ENCODE data around the gene MSH3. TPM values are rescaled to one million over a fixed set of nuclear protein-coding genes. Genes with fewer than 3 reads are reported as not detected.
A peak's percentile ranks its signal among the peaks of the same experiment; 100 is the strongest.

MSH3 gene
- 10 to 100 TPM in 2 of 3 donors, 1 to 10 TPM in 1; 5.6 to 13.7 (median 10.3) TPM for polyA plus RNA-seq

DNA sequence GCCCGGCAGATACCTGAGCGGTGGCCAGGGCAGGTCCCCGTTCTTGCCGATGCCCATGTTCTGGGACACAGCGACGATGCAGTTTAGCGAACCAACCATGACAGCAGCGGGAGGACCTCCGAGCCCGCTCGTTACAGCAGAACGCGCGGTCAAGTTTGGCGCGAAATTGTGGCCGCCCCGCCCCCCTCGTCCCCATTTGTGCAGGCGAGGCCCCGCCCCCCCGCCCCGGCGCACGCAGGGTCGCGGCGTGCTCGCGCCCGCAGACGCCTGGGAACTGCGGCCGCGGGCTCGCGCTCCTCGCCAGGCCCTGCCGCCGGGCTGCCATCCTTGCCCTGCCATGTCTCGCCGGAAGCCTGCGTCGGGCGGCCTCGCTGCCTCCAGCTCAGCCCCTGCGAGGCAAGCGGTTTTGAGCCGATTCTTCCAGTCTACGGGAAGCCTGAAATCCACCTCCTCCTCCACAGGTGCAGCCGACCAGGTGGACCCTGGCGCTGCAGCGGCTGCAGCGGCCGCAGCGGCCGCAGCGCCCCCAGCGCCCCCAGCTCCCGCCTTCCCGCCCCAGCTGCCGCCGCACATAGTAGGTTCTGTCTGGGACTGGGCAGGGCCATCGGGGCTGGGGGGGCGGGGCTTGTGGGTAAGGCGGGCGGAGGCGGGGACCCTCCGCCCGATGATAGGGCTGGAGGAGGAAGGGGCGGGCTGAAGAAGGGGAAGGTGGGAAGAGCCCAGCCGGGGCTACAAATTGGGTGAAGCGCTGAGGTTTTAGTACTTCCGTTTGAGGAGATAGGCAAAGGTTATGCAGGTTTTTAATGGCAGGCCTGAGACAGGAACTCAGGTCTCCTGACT lies at the start of gene MSH3, which contains the start of gene DHFR:
MSH3 (plus strand) TSS at position 262 of the 840 bp plus-strand sequence; CDS start at position 338, 76 bp downstream.
DHFR (minus strand) TSS at position 593 of the 840 bp plus-strand sequence; CDS start at position 99, 494 bp downstream.
- DNase-seq = peak; percentile 84 to 89 (median 88)
- H3K36me3 Mint-ChIP-seq = peaks cover 9 to 30% (median 28%) of the 10 kb centered on the region in 3 donors
- H3K9me3 Mint-ChIP-seq = no peaks in the 10 kb centered on the region
- peak within 1 kb of the TSS; percentile 86 to 97 (median 95) for H3K4me3 Mint-ChIP-seq
- peaks cover 26 to 32% of the 10 kb centered on the region in 2 donors for H3K4me1 Mint-ChIP-seq
- peak within 1 kb of the TSS; percentile 90 to 99 (median 96) for H3K27ac Mint-ChIP-seq
- H3K27me3 Mint-ChIP-seq (ENCODE audit: low read depth in 3 of 3) = peaks cover 0 to 12% (median 8%) of the 10 kb centered on the region in 3 donors

DNA sequence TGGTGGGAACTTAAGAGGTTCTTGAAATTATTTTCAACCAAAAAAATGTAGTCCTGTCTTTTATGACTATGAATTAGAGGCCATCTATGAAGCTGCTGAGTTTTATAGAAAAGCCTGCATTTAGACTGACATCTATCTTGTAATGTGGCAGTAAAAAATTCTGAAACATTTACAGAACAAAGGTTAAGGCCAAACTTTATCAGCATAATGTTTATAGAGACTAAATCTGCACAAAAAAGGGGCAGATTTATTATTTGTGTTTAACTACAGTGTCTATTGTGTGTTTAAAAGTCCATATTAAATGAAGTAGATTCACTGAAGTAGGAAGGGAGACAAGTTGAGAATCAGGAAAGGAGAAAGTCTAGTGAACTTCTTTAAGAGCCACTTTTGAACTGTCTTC lies 47.1 kb upstream of the MSH3 start:
- peaks cover 0 to 5% (median 2%) of the 10 kb centered on the region in 6 donors for H3K9me3 Mint-ChIP-seq
- H3K27ac Mint-ChIP-seq = no peak overlapping the region
- no peak overlapping the region for H3K4me3 Mint-ChIP-seq
- DNase-seq = no peak
- no peaks in the 10 kb centered on the region for H3K4me1 Mint-ChIP-seq
- H3K36me3 Mint-ChIP-seq = peaks cover 0 to 15% (median 0%) of the 10 kb centered on the region in 3 donors
- no peaks in the 10 kb centered on the region for H3K27me3 Mint-ChIP-seq (ENCODE audit: low read depth in 3 of 3)

DNA sequence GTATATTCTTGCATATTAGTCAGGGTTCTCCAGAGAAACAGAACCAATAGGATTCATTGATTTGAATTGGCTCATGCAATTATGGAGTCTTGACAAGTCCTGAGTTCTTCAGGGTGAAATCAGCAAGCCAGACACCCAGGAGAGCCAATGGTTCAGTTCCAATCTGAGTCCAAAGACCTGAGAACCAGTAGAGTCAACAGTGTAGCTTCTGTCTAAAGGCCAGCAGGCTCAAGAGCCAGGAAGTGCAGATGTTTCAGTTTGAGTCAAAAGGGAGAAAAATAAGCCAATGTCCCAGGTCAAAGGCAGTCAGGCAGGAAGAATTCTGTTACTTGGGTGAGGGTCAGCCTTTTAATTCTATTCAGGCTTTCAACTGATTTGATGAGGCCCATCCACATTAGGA lies 46.6 kb upstream of the MSH3 start:
- H3K36me3 Mint-ChIP-seq = peaks cover 0 to 15% (median 0%) of the 10 kb centered on the region in 3 donors
- no peaks in the 10 kb centered on the region for H3K4me1 Mint-ChIP-seq
- H3K27me3 Mint-ChIP-seq (ENCODE audit: low read depth in 3 of 3) = no peaks in the 10 kb centered on the region
- no peak overlapping the region for H3K27ac Mint-ChIP-seq
- DNase-seq = no peak
- H3K4me3 Mint-ChIP-seq = no peak overlapping the region
- peaks cover 0 to 5% (median 2%) of the 10 kb centered on the region in 6 donors for H3K9me3 Mint-ChIP-seq

DNA sequence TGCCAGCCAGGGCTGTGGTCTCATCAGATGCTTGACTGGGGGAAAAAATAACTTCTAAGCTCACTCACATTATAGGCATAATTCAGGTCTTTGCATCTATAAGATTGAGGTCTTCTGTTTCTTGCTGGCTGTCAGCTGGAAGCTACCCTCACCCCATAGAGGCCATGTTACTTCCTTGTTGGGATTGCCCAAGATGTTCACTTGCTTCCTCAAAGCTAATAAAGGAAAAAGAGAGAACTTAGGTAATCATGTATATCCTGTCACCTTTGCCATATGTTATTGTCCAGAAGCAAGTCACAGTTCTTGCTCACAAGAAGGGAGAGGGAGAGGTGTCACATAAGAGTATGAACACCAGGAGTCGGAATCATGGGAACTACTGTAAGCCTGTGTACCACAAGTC lies 45.7 kb upstream of the MSH3 start:
- H3K27me3 Mint-ChIP-seq (ENCODE audit: low read depth in 3 of 3) = no peaks in the 10 kb centered on the region
- no peak for DNase-seq
- peaks cover 0 to 5% (median 2%) of the 10 kb centered on the region in 6 donors for H3K9me3 Mint-ChIP-seq
- no peaks in the 10 kb centered on the region for H3K4me1 Mint-ChIP-seq
- H3K4me3 Mint-ChIP-seq = no peak overlapping the region
- H3K27ac Mint-ChIP-seq = no peak overlapping the region
- H3K36me3 Mint-ChIP-seq = peaks cover 0 to 15% (median 0%) of the 10 kb centered on the region in 3 donors

DNA sequence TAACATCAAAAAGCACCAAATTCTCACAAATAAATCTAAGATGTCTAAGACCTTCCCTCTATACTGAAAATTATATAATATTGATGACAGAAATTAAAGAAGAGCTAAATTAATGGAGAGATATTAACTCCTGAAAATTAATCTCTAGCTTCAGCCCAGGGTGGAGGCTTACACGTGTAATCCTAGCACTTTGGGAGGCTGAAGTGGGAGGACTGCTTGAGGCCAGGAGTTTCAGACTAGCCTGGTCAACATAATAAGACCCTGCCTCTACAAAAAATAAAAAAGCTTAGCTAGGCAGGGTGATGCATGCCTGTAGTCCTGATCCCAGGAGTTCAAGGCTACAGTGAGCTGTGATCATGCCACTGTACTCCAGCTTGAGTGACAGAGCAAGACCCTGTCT lies 44.8 kb upstream of the MSH3 start:
- DNase-seq = no peak
- peaks cover 0 to 5% (median 2%) of the 10 kb centered on the region in 6 donors for H3K9me3 Mint-ChIP-seq
- H3K27ac Mint-ChIP-seq = no peak overlapping the region
- H3K27me3 Mint-ChIP-seq (ENCODE audit: low read depth in 3 of 3) = no peaks in the 10 kb centered on the region
- H3K36me3 Mint-ChIP-seq = peaks cover 0 to 15% (median 0%) of the 10 kb centered on the region in 3 donors
- H3K4me3 Mint-ChIP-seq = no peak overlapping the region
- no peaks in the 10 kb centered on the region for H3K4me1 Mint-ChIP-seq

DNA sequence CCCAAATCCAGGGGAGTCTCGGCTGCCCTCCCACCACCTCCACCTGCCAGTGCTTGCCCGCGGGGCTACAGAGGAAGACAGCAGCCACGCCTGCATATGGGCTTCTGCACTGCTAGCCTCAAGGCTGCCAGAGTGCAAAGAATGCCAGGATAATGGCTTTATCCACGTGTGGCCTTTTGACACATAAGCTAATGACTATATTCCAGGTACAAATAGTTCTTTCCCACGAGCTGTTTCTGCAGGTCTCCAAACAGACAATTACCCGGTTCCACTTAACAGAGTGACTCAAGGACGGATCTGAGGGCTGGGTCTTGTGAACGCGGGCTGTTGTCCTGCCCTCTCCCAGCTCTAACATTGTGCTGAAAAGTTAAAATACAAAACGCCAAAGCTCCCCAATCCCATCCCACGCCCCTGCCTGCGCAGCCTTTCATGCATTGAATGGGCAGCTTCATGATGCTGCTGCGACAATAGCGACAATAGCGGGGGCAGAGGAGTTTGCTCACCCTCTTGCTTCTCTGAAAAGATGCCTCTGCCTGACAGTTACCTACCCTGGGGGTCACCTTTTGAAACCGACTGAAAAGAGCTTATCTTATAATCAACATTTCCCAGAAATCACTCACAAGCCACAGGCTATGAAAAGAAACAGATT lies 39.1 kb upstream of the MSH3 start:
- no peak overlapping the region for H3K4me3 Mint-ChIP-seq
- peaks cover 0 to 2% (median 0%) of the 10 kb centered on the region in 3 donors for H3K27me3 Mint-ChIP-seq (ENCODE audit: low read depth in 3 of 3)
- no peak for DNase-seq
- no peaks in the 10 kb centered on the region for H3K9me3 Mint-ChIP-seq
- H3K27ac Mint-ChIP-seq = peak overlapping the region in 1 of 6 donors; percentile 50
- peaks cover 0 to 8% (median 7%) of the 10 kb centered on the region in 3 donors for H3K36me3 Mint-ChIP-seq
- H3K4me1 Mint-ChIP-seq = no peaks in the 10 kb centered on the region

DNA sequence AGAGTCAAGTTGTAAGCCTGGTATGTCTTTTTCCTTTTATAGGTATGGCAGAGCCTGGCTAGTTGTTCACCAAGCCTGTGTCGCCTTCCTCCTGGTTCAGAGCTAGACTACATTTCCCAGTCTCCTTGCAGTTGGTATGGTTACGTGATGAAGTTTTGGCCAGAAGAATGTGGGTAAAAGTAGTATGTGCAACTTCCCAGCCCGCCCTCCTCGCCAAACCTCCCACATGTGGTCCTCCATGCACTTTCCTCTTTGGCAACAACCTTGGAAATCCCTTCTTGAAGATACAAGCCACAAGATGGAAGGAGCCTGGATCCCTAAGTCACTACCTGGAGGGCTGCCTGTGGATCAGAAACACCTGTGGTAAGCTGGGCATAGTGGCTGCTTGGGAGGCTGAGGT lies 36.0 kb upstream of the MSH3 start:
- Mint-ChIP-seq H3K27me3 (ENCODE audit: low read depth in 3 of 3) (peaks cover 0 to 2% (median 2%) of the 10 kb centered on the region in 3 donors), H3K9me3 (no peaks in the 10 kb centered on the region), H3K4me3 (no peak overlapping the region), H3K36me3 (peaks cover 4 to 21% (median 20%) of the 10 kb centered on the region in 3 donors), H3K4me1 (no peaks in the 10 kb centered on the region), H3K27ac (no peak overlapping the region)
- DNase-seq = no peak

DNA sequence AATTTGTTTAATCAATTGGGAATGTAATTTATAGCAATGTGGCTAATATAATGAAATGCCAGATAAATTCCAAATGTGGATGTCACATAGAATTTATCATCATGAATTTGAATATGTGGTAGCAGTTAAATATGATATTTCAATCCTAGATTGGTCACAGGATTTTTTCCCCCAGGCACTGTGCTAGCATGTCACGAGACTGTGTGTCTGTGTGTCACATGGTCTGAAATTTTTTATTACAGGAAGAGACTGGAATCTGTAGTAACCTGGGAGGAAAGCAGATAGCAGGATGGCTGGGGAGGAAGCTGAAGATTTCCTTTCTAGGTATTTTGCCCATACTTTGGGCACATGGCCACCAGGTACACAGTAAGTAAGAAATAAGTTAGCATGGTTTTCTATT lies 35.4 kb upstream of the MSH3 start:
- Mint-ChIP-seq H3K9me3 (no peaks in the 10 kb centered on the region), H3K4me1 (no peaks in the 10 kb centered on the region), H3K27me3 (ENCODE audit: low read depth in 3 of 3) (peaks cover 0 to 2% (median 2%) of the 10 kb centered on the region in 3 donors), H3K27ac (no peak overlapping the region), H3K4me3 (no peak overlapping the region), H3K36me3 (peaks cover 4 to 21% (median 20%) of the 10 kb centered on the region in 3 donors)
- DNase-seq = no peak

DNA sequence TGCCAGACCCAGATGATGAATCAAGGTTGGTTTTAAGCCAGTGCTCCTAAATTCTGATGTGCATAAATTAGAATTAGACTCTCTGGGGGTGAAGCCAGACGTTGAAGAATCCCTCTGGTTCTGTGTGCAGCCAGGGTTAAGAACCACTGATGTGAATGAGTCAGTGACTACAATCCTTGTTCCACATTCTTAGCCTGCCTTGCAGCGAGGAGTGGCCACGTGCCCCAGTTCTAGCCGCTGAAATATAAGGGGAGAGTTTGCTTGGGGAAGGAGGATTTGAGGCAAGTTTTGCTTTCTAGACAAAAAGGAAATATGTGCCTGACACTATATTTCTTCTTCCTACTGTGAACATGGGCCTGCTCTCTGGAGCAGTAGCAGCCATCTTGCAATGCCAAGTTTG lies 34.2 kb upstream of the MSH3 start:
- H3K36me3 Mint-ChIP-seq = peaks cover 4 to 21% (median 20%) of the 10 kb centered on the region in 3 donors
- H3K27me3 Mint-ChIP-seq (ENCODE audit: low read depth in 3 of 3) = peaks cover 0 to 2% (median 2%) of the 10 kb centered on the region in 3 donors
- DNase-seq = no peak
- H3K9me3 Mint-ChIP-seq = no peaks in the 10 kb centered on the region
- H3K4me3 Mint-ChIP-seq = no peak overlapping the region
- no peak overlapping the region for H3K27ac Mint-ChIP-seq
- H3K4me1 Mint-ChIP-seq = no peaks in the 10 kb centered on the region

DNA sequence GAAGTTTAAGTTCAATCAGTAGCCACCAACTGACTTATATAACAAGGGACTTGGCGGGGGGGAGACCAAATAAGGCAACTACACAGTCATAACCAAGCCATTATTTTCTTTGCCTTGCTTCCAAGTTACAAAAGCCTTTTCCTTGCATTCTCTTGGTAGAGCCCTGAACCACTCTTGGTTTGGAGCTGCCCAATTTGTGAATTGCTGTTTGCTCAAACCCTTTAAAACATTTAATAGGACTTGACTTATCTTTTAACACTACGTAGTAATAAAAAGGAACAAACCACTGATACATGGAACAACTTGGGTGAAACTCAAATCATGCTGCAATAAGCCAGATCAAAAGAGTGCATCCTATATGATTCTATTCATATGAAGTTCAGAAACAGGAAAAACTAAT lies 31.7 kb upstream of the MSH3 start:
- no peak overlapping the region for H3K4me3 Mint-ChIP-seq
- peaks cover 4 to 21% (median 20%) of the 10 kb centered on the region in 3 donors for H3K36me3 Mint-ChIP-seq
- DNase-seq = no peak
- H3K4me1 Mint-ChIP-seq = no peaks in the 10 kb centered on the region
- H3K27me3 Mint-ChIP-seq (ENCODE audit: low read depth in 3 of 3) = peaks cover 0 to 2% (median 0%) of the 10 kb centered on the region in 3 donors
- H3K9me3 Mint-ChIP-seq = no peaks in the 10 kb centered on the region
- no peak overlapping the region for H3K27ac Mint-ChIP-seq

DNA sequence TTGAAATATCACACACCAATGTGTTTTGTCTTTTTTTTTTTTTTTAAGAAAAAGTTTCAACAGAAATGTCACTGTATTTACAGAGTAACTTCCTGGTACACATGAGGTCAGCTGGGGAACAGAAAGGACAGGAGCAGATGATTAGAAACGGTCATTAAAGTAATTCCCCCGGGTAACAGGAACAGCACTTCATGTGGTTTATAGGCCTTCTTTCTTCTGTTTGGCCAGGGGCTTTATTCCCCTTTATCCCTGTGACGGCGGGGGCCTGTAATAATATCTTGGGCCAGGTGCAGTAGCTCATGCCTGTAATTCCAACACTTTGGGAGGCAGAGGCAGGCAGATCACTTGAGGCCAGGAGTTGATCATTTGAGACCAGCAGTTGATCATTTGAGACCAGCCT lies 30.5 kb upstream of the MSH3 start:
- Mint-ChIP-seq H3K9me3 (no peaks in the 10 kb centered on the region), H3K27ac (no peak overlapping the region), H3K36me3 (peaks cover 4 to 21% (median 20%) of the 10 kb centered on the region in 3 donors), H3K4me1 (no peaks in the 10 kb centered on the region), H3K27me3 (ENCODE audit: low read depth in 3 of 3) (peaks cover 0 to 2% (median 0%) of the 10 kb centered on the region in 3 donors), H3K4me3 (no peak overlapping the region)
- no peak for DNase-seq

DNA sequence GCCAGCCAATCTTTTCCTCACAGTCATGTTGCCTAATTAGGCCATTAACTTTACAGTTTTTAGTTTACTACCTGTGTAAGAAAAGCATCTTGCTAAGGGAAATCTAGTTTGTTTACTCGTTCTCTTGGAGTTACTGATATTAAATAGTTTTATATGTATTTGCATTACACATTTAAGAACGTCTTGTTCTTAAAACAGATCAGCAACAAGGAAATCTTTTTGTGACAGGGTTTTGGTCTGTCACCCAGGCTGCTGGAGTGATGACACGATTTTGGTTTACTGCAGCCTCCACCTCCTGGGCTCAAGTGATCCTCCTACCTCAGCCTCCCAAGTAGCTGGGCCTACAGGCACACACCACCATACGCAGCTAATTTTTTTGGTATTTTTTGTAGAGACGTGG lies 29.2 kb upstream of the MSH3 start:
- Mint-ChIP-seq H3K9me3 (no peaks in the 10 kb centered on the region), H3K4me3 (no peak overlapping the region), H3K27me3 (ENCODE audit: low read depth in 3 of 3) (peaks cover 0 to 2% (median 0%) of the 10 kb centered on the region in 3 donors), H3K27ac (peak overlapping the region in 1 of 6 donors; percentile 42), H3K4me1 (no peaks in the 10 kb centered on the region), H3K36me3 (peaks cover 12 to 19% (median 19%) of the 10 kb centered on the region in 3 donors)
- no peak for DNase-seq

DNA sequence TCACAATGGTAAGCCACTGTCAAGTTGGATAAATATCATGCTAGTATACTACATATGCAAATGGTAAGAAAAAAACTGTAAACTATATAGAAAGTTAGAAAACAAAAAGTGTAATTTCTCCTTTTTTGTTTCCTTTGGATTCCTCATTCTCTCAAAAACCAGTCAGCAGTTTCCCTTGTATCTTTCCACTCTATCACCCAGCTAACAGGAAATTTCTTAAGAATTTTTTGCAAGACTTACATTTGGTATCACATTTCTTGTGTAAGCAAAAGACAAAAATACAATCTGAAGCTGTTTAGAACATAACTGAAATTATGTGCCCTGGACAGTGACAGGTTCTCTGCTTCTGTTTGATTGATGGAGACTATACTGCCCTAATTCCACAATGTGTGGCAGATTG lies 25.2 kb upstream of the MSH3 start:
- H3K4me1 Mint-ChIP-seq = no peaks in the 10 kb centered on the region
- no peaks in the 10 kb centered on the region for H3K9me3 Mint-ChIP-seq
- H3K4me3 Mint-ChIP-seq = no peak overlapping the region
- peaks cover 11 to 23% (median 19%) of the 10 kb centered on the region in 3 donors for H3K36me3 Mint-ChIP-seq
- DNase-seq = no peak
- H3K27ac Mint-ChIP-seq = peak overlapping the region in 1 of 6 donors; percentile 2
- peaks cover 0 to 2% (median 0%) of the 10 kb centered on the region in 3 donors for H3K27me3 Mint-ChIP-seq (ENCODE audit: low read depth in 3 of 3)
